Skeletal muscle cell (primary cell): ENCODE results near the gene OR13C3.
"Not testable (repeated sequence)": the region's sequence is repeated elsewhere in the genome, so short reads cannot be mapped to it uniquely, and the experiment has no call there.

Source experiments
- DNase-seq: peaks from one replicate; pipeline ENCODE4 v3.0.0-alpha.2; 2010; ENCODE audit warnings: low read depth
- H3K4me3 ChIP-seq: 2 replicates; pipeline ENCODE4 v1.5.1; 2011; ENCODE audit warnings: low read depth, mild to moderate bottlenecking, control low read depth, low read length, moderate library complexity

Gene OR13C3

GRCh38 chr9:104536756-104537155, at the start of gene OR13C3:
Gene OR13C3 (minus strand): TSS chr9:104536856. CDS start chr9:104536723, 133 bp downstream.
- no peak within 1 kb of the TSS for H3K4me3 ChIP-seq
- no peak for DNase-seq

GRCh38 chr9:104580562-104580961, 43.9 kb upstream of the OR13C3 start:
- H3K4me3 ChIP-seq: no peak overlapping the region
- DNase-seq: no peak

- no peak for DNase-seq
- H3K4me3 ChIP-seq: no peak overlapping the region
These were observed 40.6 kb upstream of the OR13C3 start for GRCh38 chr9:104577263-104577662.

DNA sequence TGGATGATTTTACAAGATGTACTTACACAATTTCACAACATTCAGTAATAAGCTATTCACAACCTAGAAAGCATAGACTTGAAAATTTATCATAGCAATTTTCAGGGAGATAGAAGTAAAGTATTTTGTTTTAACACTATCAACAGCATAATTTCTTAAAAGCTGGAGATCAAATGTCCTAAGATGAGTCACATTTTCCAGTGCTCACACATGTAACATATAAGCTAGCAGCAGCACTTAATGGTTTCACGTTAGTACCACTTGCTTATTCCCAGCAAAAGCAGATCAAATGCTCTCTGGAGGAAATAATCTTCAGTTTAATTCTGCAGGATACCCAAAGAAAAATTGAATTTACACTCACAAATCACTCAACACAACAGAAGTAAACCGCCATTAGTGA, 38.8 kb upstream of the OR13C3 start:
- no peak overlapping the region for H3K4me3 ChIP-seq
- no peak for DNase-seq

DNA sequence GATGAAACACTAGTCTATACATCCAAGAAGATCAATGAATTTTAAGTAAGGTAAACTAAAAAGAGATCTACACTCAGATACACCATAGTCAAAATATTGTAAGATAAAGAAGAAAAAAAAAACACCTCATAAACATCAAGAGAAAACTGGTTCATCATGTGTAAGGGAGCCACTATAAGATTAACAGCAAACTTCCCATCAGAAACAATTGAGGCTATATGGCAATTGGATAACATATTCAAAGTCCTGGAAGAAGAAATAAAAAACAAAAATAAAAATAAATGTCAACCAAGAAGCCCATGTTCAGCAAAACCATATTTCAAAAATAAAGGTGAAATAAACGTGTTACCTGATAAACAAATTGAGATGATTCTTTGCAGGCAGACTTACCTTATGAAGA, 36.0 kb upstream of the OR13C3 start:
- no peak for DNase-seq
- no peak overlapping the region for H3K4me3 ChIP-seq

DNA sequence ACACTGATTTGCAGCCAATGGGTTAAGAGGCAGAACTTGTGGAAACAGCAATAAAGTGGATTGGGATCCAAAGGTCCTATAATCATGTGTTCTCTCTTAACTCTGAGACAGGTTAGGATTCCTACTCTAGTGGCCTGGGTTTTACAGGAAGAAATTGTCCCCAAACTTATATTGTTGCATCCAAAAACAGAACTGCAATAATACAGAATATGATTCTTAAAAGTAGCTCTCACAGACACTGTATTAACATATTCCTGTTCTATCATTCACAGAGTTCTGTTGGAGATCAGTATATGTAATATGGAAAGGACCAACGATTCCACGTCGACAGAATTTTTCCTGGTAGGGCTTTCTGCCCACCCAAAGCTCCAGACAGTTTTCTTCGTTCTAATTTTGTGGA, 32.2 kb upstream of the OR13C3 start, which contains the start of gene OR13C8:
TSS of gene OR13C8 (plus strand) at position 301 of the 400 bp plus-strand sequence. CDS start at position 301, 0 bp downstream.
- H3K4me3 ChIP-seq: no peak within 1 kb of the TSS

DNA sequence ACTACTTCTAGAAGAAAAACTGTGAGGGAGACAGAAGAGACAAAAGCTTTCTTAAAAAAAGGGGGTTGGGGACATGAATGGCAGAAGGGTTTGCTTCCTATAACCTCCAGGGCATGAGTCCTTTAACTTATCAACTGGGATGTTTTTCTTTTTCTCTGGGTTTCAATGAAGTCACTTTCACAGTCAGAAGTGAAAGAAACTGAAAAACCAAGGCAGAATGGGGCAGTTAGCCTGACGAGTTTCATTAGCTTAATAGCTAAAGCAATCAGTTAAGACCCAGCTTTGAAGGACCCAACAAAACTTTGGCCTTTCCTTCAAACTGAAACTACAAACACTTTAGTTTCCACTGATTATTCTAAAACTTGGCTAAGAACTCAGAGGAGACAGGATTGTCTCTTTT, 27.7 kb upstream of the OR13C3 start:
- no peak overlapping the region for H3K4me3 ChIP-seq
- DNase-seq: no peak

More for the DNA sequence above, 32.2 kb upstream of the OR13C3 start, which contains the start of gene OR13C8:
- no peak for DNase-seq

DNA sequence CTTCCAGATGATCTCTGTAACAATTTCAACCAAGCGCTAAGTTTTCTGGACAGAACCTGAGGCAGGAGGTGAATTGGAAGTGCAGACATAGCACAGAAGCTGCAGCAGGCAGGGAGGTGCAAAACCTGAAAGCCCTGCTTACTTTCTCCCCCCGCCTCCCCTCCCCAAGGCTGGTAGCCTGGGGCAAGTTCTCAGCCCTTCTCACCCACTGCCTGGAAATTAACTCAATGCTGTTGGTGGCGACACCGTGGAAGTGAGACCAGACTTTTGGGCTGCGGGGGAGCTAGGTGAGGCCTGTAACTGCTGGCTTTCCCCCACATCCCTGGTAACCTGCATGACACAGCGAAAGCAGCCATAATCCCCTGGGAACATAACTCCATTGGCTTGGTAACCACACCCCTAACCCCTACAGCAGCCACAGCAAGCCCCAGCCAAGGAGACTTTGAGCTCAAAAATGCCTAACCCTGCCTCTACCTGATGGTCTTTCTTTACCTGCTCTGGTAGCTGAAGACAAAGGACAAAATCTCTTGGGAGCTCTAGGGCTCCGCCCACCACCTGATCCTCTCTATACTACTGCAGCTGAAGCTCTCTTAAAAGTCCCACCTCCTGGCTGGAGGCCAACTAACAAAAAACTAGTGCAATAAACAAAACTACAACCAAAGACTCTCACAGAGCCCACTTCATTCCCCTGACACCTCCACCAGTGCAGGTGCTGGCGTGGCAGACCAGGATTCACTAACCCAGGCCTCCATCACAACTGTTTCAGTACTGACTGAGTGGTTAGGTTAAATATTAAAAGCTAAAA, 20.4 kb upstream of the OR13C3 start:
- DNase-seq: no peak
- H3K4me3 ChIP-seq: no peak overlapping the region

DNA sequence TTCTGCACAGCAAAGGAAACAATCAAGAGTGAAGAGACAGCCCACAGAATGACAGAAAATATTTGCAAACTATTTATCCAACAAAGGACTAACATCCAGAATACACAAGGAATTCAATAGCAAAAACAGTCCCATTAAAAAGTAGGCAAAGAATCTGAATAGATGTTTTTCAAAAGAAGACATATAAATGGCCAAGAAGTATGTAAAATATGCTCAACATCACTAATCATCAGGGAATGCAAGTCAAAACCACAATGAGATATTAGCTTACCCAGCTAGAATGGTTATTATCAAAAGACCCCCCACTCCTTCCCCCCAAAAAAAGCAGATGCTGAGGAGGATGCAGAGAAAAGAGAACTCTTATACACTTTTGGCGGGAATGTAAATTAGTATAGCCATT, 18.9 kb upstream of the OR13C3 start:
- no peak for DNase-seq
- H3K4me3 ChIP-seq: no peak overlapping the region

DNA sequence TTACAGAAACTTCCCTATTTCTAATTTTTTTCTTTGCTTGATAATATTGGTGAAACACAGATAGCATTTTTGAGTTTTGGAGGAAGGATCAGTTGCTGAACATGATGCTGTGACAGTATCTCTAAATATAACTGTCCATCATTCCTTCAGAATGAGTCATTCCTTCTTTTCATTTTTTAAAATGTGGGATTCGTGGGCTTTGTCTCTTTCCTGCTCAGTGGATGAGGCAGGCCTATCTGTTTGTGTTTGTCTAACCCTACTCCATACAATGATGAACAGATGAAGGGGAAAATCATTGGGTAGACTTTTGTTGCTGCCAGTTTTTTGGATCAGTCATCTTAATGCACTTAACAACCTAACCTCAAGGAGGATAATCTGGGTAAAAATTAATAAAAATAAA, 16.6 kb upstream of the OR13C3 start:
- DNase-seq: no peak
- no peak overlapping the region for H3K4me3 ChIP-seq

DNA sequence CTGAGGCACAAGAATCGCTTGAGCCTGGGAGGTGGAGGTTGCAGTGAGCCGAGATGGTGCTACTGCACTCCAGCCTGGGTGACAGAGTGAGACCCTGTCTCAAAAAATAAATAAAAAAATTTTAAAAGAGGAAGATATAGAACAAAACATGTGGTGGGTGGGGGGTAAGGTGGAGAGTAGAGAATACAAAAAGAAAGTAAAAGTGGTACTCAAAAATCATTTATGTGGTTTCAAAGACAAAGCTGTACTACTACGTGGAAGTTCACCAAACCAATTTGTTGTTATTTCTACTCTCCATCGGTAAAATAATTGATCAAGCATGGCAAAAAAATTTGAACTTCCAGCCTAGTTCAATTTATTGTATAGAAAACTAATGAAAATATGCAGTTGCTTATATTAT, 8.0 kb upstream of the OR13C3 start:
- DNase-seq: no peak

DNA sequence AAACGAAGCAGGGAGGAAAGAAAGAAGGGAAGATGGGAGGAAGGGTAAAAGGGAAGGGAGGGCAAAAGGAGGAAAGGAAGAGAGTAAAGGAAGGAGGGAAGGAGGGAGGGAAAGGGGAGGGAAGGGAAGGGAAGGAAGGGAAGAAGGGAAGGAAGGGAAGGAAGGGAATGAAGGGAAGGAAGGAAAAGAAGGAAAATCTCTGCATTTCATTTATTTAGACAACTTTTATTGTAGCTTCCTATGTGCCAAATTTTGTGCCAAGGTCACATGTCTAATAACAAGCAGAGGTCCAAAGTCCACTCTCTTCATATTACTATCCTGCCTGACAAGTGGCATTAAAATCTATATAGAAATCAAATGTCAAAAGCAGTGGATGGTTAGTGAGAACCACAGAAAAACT, 2.6 kb upstream of the OR13C3 start:
- no peak for DNase-seq
- no peak overlapping the region for H3K4me3 ChIP-seq

More for the DNA sequence above, 8.0 kb upstream of the OR13C3 start:
- H3K4me3 ChIP-seq: no peak overlapping the region

DNA sequence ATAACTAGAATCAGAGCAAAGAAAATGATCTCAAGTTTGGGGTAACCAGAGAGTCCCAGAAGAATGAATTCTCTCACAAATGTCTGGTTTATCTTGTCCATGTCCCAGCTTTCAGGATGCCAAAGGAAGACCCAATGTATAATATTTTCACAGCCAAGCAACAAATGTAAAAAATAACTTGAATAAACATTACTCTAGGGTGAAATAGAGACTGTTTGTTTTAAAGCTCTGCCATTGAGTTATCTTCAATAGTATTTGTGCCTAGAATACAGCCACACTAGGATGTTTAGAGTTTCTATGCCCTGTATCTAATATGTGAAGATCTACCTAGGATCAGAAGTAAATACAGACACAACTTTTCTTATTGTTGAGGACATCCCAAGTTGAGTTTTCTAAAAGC, 9.5 kb downstream of the OR13C3 start, which contains the start of gene OR13C4:
TSS of gene OR13C4 (minus strand) at position 101 of the 400 bp plus-strand sequence. CDS start at position 101, 0 bp downstream.
- no peak for DNase-seq
- H3K4me3 ChIP-seq: no peak within 1 kb of the TSS

GRCh38 chr9:104520241-104520640, 16.4 kb downstream of the OR13C3 start:
- H3K4me3 ChIP-seq, DNase-seq: not testable (repeated sequence)

- no peak overlapping the region for H3K4me3 ChIP-seq
- no peak for DNase-seq
These were observed 21.8 kb downstream of the OR13C3 start for GRCh38 chr9:104514901-104515300.

GRCh38 chr9:104506565-104506964, 30.1 kb downstream of the OR13C3 start:
- DNase-seq: no peak
- H3K4me3 ChIP-seq: no peak overlapping the region

- no peak within 1 kb of the TSS for H3K4me3 ChIP-seq
- no peak for DNase-seq
These were observed 32.7 kb downstream of the OR13C3 start, which contains the start of gene OR13F1 for GRCh38 chr9:104503963-104504362. Gene OR13F1 (plus strand): TSS chr9:104504263. CDS start chr9:104504263, 0 bp downstream.

GRCh38 chr9:104503440-104503839, 33.2 kb downstream of the OR13C3 start:
- DNase-seq: no peak
- no peak overlapping the region for H3K4me3 ChIP-seq

GRCh38 chr9:104494808-104495207, 41.8 kb downstream of the OR13C3 start:
- no peak for DNase-seq
- H3K4me3 ChIP-seq: no peak overlapping the region
